Natural killer cell (primary cell): ENCODE measurements around the gene AHNAK2. TPM values are rescaled to one million over a fixed set of nuclear protein-coding genes. Genes with fewer than 3 reads are reported as not detected.

Experiments used
- ATAC-seq, 3 donors: fragments of 150-1000 bp in 2 of 3; fragments of 200-7000 bp in 1 of 3; cut with Tn5 transposase; 1 replicate in 1 of 3; 2 replicates in 2 of 3; pipeline ENCODE4 v1.10.0; 2021; ENCODE audit warnings: mild to moderate bottlenecking in 2 of 3, moderate library complexity in 2 of 3
- DNase-seq, 2 donors: peaks; one replicate each; pipeline versions ENCODE4 v3.0.0 to v3.0.0-alpha.2; 2013 to 2021; ENCODE audit warnings: mixed read lengths in 1 of 2
- H3K27ac ChIP-seq: one replicate; pipeline ENCODE4 v1.5.1; 2013; ENCODE audit warnings: mild to moderate bottlenecking, low read length
- H3K27me3 ChIP-seq: one replicate; pipeline ENCODE4 v1.6.1; 2013; ENCODE audit warnings: low read length; ENCODE audit not compliant: control insufficient read depth, insufficient read depth
- H3K36me3 ChIP-seq: one replicate; pipeline ENCODE4 v1.6.1; 2013; ENCODE audit warnings: low read length; ENCODE audit not compliant: control insufficient read depth, insufficient read depth
- H3K4me1 ChIP-seq: one replicate; pipeline ENCODE4 v1.6.1; 2013; ENCODE audit warnings: low read length; ENCODE audit not compliant: control insufficient read depth, insufficient read depth
- H3K4me3 ChIP-seq: one replicate; pipeline ENCODE4 v1.5.1; 2013; ENCODE audit warnings: low read length
- H3K9me3 ChIP-seq: one replicate; pipeline ENCODE4 v1.6.1; 2013; ENCODE audit warnings: low read length; ENCODE audit not compliant: control insufficient read depth, insufficient read depth
- H3K27ac Mint-ChIP-seq, 2 donors: one replicate each; pipeline ENCODE4 v1.8.0; 2022; ENCODE audit warnings: mild to moderate bottlenecking in 2 of 2, mixed read lengths in 2 of 2, moderate library complexity in 1 of 2
- H3K27me3 Mint-ChIP-seq, 2 donors: one replicate each; pipeline ENCODE4 v1.8.0; 2022; ENCODE audit warnings: low read depth in 2 of 2, mixed read lengths in 2 of 2
- H3K36me3 Mint-ChIP-seq: one replicate; pipeline ENCODE4 v1.8.0; 2022; ENCODE audit warnings: mixed read lengths
- H3K4me1 Mint-ChIP-seq, 2 donors: one replicate each; pipeline ENCODE4 v1.8.0; 2022; ENCODE audit warnings: mixed read lengths in 2 of 2
- H3K4me3 Mint-ChIP-seq: one replicate; pipeline ENCODE4 v1.8.0; 2022; ENCODE audit warnings: mild to moderate bottlenecking, moderate library complexity, mixed read lengths
- H3K9me3 Mint-ChIP-seq, 2 donors: one replicate each; pipeline ENCODE4 v1.8.0; 2022; ENCODE audit warnings: mixed read lengths in 2 of 2
- CTCF ChIP-seq: fragments of 200-600 bp; IDR thresholded peaks from one replicate; pipeline ENCODE4 v1.8.0; 2022; ENCODE audit warnings: antibody characterized with exemption
- WGBS: methylation state at CpG from one replicate; pipeline ENCODE4 v1.1.7; 2013; ENCODE audit warnings: missing lambda C conversion rate; ENCODE audit not compliant: insufficient coverage; 5-methylcytosine and 5-hydroxymethylcytosine counted together
- intact Hi-C: fragments of 100-400 bp; cut with micrococcal nuclease; formaldehyde crosslinking; loops from one replicate; pipeline ENCODE4 v1.14.2; 2022
- total RNA-seq, 4 donors: library from RNA; stranded (reverse); fragments of 120-200 nt in 1 of 4; gene quantifications; one replicate each; pipeline versions ENCODE4 v1.2.3 to v1.2.4, GENCODE V29; 2013 to 2022

The AHNAK2 gene
- total RNA-seq, 3 donors from 2014 or later (not counting 1 experiment from before 2014, with no cell fraction given): 0.05 TPM; not detected in 2

- intact Hi-C loops: no loop called here
- Mint-ChIP-seq H3K27me3 (peaks cover 0 to 13% of the 10 kb centered on the region in 2 donors), H3K4me3 (no peak overlapping the region), H3K27ac (peak overlapping the region in 1 of 2 donors; percentile 29), H3K9me3 (no peaks in the 10 kb centered on the region), H3K4me1 (peaks cover 0 to 16% of the 10 kb centered on the region in 2 donors), H3K36me3 (no peaks in the 10 kb centered on the region)
- no peak for TF ChIP-seq CTCF
- no peak for ATAC-seq
- no peaks in the 10 kb centered on the region for H3K36me3 ChIP-seq
- H3K27ac ChIP-seq: no peak overlapping the region
- H3K4me1 ChIP-seq: peaks cover 16% of the 10 kb centered on the region
- no peak overlapping the region for H3K4me3 ChIP-seq
- 79% methylated on average over 12 of the region's 12 CpGs for WGBS
- H3K9me3 ChIP-seq: no peaks in the 10 kb centered on the region
- H3K27me3 ChIP-seq: no peaks in the 10 kb centered on the region
- no peak for DNase-seq
These were observed 5.1 kb upstream of the AHNAK2 start for GRCh38 chr14:104983231-104983721.

- intact Hi-C loops: no loop called here
- Mint-ChIP-seq H3K4me1 (peaks cover 1 to 19% of the 10 kb centered on the region in 2 donors), H3K4me3 (no peak overlapping the region), H3K9me3 (no peaks in the 10 kb centered on the region), H3K27ac (no peak overlapping the region), H3K27me3 (peaks cover 0 to 15% of the 10 kb centered on the region in 2 donors), H3K36me3 (no peaks in the 10 kb centered on the region)
- no peak for ATAC-seq
- Histone ChIP-seq H3K27me3 (peaks cover 2% of the 10 kb centered on the region), H3K4me1 (peaks cover 19% of the 10 kb centered on the region), H3K27ac (no peak overlapping the region), H3K36me3 (no peaks in the 10 kb centered on the region), H3K4me3 (no peak overlapping the region), H3K9me3 (no peaks in the 10 kb centered on the region)
- WGBS: 83% methylated on average over 10 of the region's 10 CpGs
- no peak for TF ChIP-seq CTCF
- no peak for DNase-seq
These were observed 4.5 kb upstream of the AHNAK2 start for GRCh38 chr14:104982548-104983230.

- H3K9me3 Mint-ChIP-seq: no peaks in the 10 kb centered on the region
- no peaks in the 10 kb centered on the region for H3K9me3 ChIP-seq
- no peak overlapping the region for H3K4me3 ChIP-seq
- no peak for TF ChIP-seq CTCF
- no peak for DNase-seq
- H3K27ac Mint-ChIP-seq: peak overlapping the region in 1 of 2 donors; percentile 13
- peaks cover 9% of the 10 kb centered on the region for H3K27me3 ChIP-seq
- H3K27ac ChIP-seq: no peak overlapping the region
- peaks cover 24% of the 10 kb centered on the region for H3K4me1 ChIP-seq
- H3K36me3 ChIP-seq: no peaks in the 10 kb centered on the region
- intact Hi-C loops: no loop called here
- peaks cover 0 to 19% of the 10 kb centered on the region in 2 donors for H3K27me3 Mint-ChIP-seq
- H3K4me1 Mint-ChIP-seq: peaks cover 5 to 24% of the 10 kb centered on the region in 2 donors
- ATAC-seq: no peak
- WGBS: 77% methylated on average over 17 of the region's 17 CpGs
- H3K36me3 Mint-ChIP-seq: no peaks in the 10 kb centered on the region
- no peak overlapping the region for H3K4me3 Mint-ChIP-seq
These were observed 3.7 kb upstream of the AHNAK2 start for GRCh38 chr14:104981699-104982541.
